Osteocyte (in vitro differentiated cells): ENCODE results near the gene CHST1. TPM values are rescaled to one million over a fixed set of nuclear protein-coding genes. Genes with fewer than 3 reads are reported as not detected.

Source experiments
- DNase-seq: peaks from one replicate; pipeline ENCODE4 v3.0.0; 2021; ENCODE audit warnings: mixed read lengths; ENCODE audit not compliant: unreplicated experiment; ENCODE audit errors: extremely low spot score
- H3K27ac Mint-ChIP-seq: one replicate; pipeline ENCODE4 v1.8.0; 2021; ENCODE audit warnings: mild to moderate bottlenecking, mixed read lengths; ENCODE audit not compliant: unreplicated experiment
- H3K27me3 Mint-ChIP-seq: one replicate; pipeline ENCODE4 v1.8.0; 2021; ENCODE audit warnings: mixed read lengths; ENCODE audit not compliant: unreplicated experiment
- H3K36me3 Mint-ChIP-seq: one replicate; pipeline ENCODE4 v1.8.0; 2021; ENCODE audit warnings: mixed read lengths; ENCODE audit not compliant: unreplicated experiment
- H3K4me1 Mint-ChIP-seq: one replicate; pipeline ENCODE4 v1.8.0; 2021; ENCODE audit warnings: mixed read lengths; ENCODE audit not compliant: unreplicated experiment
- H3K4me3 Mint-ChIP-seq: one replicate; pipeline ENCODE4 v1.8.0; 2021; ENCODE audit warnings: mild to moderate bottlenecking, moderate library complexity, mixed read lengths; ENCODE audit not compliant: unreplicated experiment
- H3K9me3 Mint-ChIP-seq: one replicate; pipeline ENCODE4 v1.8.0; 2021; ENCODE audit warnings: mixed read lengths; ENCODE audit not compliant: unreplicated experiment
- total RNA-seq: library from RNA; stranded (reverse); gene quantifications from 2 replicates; pipeline ENCODE4 v1.2.1, GENCODE V29; 2021
- TF ChIP-seq, protein P1 (sequence below): fragments of 200-600 bp; sonication (generic); IDR thresholded peaks from 2 replicates; pipeline ENCODE4 v1.5.0; 2021; ENCODE audit warnings: antibody characterized with exemption, mild to moderate bottlenecking, moderate library complexity

CHST1 gene
- total RNA-seq, 1 donor from 2014 or later, result 0.67 TPM

DNA sequence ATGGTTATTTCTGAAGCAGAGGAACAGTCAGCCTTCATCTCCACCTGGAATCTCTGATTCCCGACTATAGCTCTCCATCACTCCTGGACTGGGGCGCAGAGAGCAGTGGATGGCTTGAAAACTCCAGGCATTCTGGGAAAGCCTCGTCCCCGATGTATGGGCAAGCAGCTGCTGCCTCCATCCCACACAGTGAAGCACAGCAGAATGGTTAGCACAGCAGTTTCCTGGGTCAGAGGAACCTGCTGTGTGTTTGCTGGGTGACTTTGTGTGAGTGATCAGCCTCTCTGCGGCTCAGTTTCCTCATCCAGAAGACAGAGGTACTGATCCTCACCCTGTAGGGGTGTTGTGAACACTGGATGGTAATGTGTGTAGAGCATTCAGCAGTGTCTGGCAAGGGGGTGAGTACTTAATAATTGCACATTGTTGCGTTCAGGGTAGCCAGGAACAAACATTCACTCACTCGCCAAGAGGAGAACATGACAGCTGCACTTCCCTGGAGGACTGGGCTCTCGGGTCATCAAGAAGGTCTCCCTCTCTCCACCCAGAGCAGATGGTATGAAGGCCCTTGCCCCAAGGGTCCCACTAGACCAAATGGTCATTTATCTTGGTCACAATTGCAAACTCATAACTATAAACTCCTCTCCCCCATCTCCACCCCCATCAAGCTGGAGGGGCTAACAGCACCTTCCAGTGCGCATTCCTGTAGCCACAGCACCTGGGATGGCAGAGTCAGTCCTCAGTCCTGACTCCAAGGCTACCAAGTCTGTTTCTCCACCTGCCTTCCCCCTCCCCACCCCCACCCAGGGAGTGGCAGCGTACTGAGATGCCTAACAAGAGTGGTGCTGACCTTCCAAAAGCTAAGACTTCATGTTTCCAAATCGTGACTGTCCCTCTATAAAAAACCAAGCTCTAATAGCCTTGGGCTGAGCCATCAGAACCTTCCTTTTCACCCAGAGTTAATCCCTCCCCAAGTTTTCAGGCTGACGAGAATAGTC is 1.5 kb upstream of the CHST1 start:
- no peak for DNase-seq
- Mint-ChIP-seq H3K4me1 (peaks cover 11% of the 10 kb centered on the region), H3K27me3 (peaks cover 32% of the 10 kb centered on the region), H3K4me3 (no peak overlapping the region), H3K9me3 (no peaks in the 10 kb centered on the region), H3K36me3 (no peaks in the 10 kb centered on the region), H3K27ac (no peak overlapping the region)
- TF ChIP-seq, protein P1, sequence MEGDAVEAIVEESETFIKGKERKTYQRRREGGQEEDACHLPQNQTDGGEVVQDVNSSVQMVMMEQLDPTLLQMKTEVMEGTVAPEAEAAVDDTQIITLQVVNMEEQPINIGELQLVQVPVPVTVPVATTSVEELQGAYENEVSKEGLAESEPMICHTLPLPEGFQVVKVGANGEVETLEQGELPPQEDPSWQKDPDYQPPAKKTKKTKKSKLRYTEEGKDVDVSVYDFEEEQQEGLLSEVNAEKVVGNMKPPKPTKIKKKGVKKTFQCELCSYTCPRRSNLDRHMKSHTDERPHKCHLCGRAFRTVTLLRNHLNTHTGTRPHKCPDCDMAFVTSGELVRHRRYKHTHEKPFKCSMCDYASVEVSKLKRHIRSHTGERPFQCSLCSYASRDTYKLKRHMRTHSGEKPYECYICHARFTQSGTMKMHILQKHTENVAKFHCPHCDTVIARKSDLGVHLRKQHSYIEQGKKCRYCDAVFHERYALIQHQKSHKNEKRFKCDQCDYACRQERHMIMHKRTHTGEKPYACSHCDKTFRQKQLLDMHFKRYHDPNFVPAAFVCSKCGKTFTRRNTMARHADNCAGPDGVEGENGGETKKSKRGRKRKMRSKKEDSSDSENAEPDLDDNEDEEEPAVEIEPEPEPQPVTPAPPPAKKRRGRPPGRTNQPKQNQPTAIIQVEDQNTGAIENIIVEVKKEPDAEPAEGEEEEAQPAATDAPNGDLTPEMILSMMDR, result no peak

DNA sequence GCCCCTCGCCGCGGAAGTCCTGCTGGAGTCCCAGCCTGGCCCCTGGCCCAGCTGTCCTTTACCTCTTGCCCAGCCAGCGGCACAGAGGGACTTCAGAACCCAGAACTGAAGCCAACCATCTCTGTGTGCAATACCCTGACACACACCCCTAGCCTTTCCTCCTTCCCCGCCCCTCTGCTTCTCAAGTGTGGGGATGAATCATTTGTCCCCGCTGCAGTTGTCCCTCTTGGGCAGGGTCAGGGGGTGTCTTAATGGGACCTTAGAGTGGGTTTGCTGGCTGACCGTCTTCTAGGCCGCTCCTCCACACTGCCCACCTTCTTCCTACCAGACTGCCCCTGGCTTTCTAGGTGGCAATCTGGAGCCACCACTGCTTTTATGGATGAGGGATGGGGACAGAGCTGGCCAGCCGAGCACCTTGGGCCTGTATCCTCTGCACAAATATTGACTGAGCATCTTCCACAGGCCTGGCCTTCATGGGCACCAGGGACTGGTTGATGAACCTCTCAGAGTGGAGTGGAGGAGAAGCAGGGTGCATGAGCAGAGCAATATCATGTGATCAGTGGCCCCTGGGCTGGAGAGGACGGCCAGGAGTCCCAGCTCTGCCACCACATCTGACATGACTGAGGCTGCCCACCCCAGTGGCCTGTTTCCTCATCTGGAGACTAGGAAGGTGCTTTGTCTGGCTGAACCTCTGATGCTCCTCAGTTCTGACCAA is 668 bp upstream of the CHST1 start:
- Mint-ChIP-seq H3K27me3 (peaks cover 39% of the 10 kb centered on the region), H3K4me1 (peaks cover 11% of the 10 kb centered on the region), H3K27ac (no peak overlapping the region), H3K36me3 (no peaks in the 10 kb centered on the region), H3K9me3 (no peaks in the 10 kb centered on the region), H3K4me3 (peak overlapping the region; percentile 70)
- DNase-seq, result no peak
- TF ChIP-seq, protein P1, result no peak

DNA sequence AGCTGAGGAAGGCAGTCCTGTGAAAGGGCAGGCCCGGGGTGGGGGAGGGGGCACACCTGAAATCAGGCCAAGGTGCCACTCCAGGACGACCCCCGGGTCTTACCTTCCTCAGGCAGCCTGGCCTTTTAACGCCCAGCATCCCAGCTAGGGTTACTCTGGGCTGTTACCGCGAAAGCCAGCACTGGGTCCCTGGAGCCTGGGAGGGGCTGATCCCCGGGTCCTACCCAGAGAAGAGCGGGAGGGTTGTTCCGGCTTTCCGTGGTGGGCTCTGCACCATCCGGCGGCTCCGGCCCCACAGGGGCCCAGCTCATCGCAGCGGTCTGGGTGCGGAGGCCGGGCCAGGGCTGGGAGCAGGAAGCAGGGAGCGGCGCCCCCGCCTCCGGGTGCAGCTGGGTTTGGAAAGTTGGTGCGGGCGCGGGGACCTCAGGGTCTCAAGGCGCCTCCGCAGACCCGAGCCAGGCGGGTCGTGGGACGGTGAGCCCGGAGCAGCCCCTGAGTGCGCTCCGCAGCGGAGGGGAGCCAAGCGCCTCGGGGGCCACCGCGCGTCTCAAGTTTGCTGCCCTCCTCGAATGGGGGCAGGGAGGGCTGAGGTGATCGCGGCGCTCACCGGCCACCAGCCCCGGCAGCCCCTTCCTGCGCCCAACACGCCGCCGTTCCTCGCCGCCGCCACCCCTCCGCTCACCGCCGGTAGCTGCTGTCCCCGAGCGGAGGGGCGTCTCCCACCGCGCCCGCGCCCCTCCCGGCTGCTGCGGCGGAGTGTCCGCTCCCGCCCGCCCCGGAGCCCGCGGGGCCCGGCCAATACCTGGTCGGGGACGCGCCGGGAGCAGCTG is 831 bp downstream of the CHST1 start:
- peaks cover 11% of the 10 kb centered on the region for H3K4me1 Mint-ChIP-seq
- H3K9me3 Mint-ChIP-seq, result no peaks in the 10 kb centered on the region
- TF ChIP-seq, protein P1, result no peak
- no peak for DNase-seq
- peak overlapping the region; percentile 4 for H3K4me3 Mint-ChIP-seq
- H3K27ac Mint-ChIP-seq, result no peak overlapping the region
- H3K36me3 Mint-ChIP-seq, result no peaks in the 10 kb centered on the region
- peaks cover 44% of the 10 kb centered on the region for H3K27me3 Mint-ChIP-seq

GRCh38 chr11:45663486-45664375 is 1.7 kb downstream of the CHST1 start:
- Mint-ChIP-seq H3K36me3 (no peaks in the 10 kb centered on the region), H3K27ac (peak overlapping the region; percentile 78), H3K4me1 (peaks cover 13% of the 10 kb centered on the region), H3K27me3 (peaks cover 38% of the 10 kb centered on the region), H3K9me3 (no peaks in the 10 kb centered on the region), H3K4me3 (peak overlapping the region; percentile 46)
- TF ChIP-seq, protein P1, result no peak
- no peak for DNase-seq
